ENCODE measurements around the gene UBE2QL1. TPM values are rescaled to one million over a fixed set of nuclear protein-coding genes. Genes with fewer than 3 reads are reported as not detected.

UBE2QL1 gene
- total RNA-seq, 2 experiments from 2014 or later = not detected

GRCh38 chr5:6448141-6448491 lies 543 bp upstream of the UBE2QL1 start:
- no TSS peak for BruUV-seq (replicated peaks)
- intact Hi-C loops (cut with micrococcal nuclease; ENCODE audit: unreplicated experiment) = no loop called here

GRCh38 chr5:6449465-6450158 lies 953 bp downstream of the UBE2QL1 start:
- intact Hi-C loops (cut with micrococcal nuclease; ENCODE audit: unreplicated experiment) = no loop called here
- Histone ChIP-seq H3K4me2 (ENCODE audit: low read length) (no peak overlapping the region), H3K9me2 (ENCODE audit: insufficient read depth, low read length) (no peaks in the 10 kb centered on the region), H3K9me3 (ENCODE audit: low read length) (no peaks in the 10 kb centered on the region), H3K27ac (ENCODE audit: low read depth, low read length, poor library complexity, severe bottlenecking) (no peak overlapping the region), H2AFZ (ENCODE audit: low read length) (no peak overlapping the region), H3K36me3 (ENCODE audit: insufficient read depth, low read length) (no peaks in the 10 kb centered on the region), H3K4me3 (ENCODE audit: low read depth, low read length, poor library complexity, severe bottlenecking) (no peak overlapping the region), H3K4me1 (ENCODE audit: insufficient read depth, low read length, poor library complexity, severe bottlenecking) (no peaks in the 10 kb centered on the region), H3K79me2 (ENCODE audit: insufficient read depth, low read depth, low read length) (no peaks in the 10 kb centered on the region), H4K20me1 (ENCODE audit: insufficient read depth, low read length) (no peaks in the 10 kb centered on the region)
- CTCF ChIA-PET (ENCODE audit: unreplicated experiment) = no interaction called here
- POLR2A ChIA-PET = interaction anchor here (0.7 kb wide), 1 partner anchor 71 kb away, joined by 10 read pairs; the partner anchor contains the start of gene MED10
- BruUV-seq (replicated peaks) = no TSS peak
- no peak for DNase-seq (ENCODE audit: low spot score)
- TF ChIP-seq CTCF (conservative IDR thresholded peaks at IDR 0.05; ENCODE audit: low read length) (no peak), EZH2phosphoT487 (IDR thresholded peaks at IDR 0.05; ENCODE audit: borderline replicate concordance, low read depth, low read length) (no peak)

More at GRCh38 chr5:6448141-6448491, 543 bp upstream of the UBE2QL1 start:
- no peaks in the 10 kb centered on the region for H3K36me3 ChIP-seq (ENCODE audit: insufficient read depth, low read length)
- no peaks in the 10 kb centered on the region for H3K9me3 ChIP-seq (ENCODE audit: low read length)
- ChIA-PET POLR2A (no interaction called here), CTCF (ENCODE audit: unreplicated experiment) (no interaction called here)
- no peak for DNase-seq (ENCODE audit: low spot score)
- TF ChIP-seq EZH2phosphoT487 (IDR thresholded peaks at IDR 0.05; ENCODE audit: borderline replicate concordance, low read depth, low read length) (no peak), CTCF (conservative IDR thresholded peaks at IDR 0.05; ENCODE audit: low read length) (no peak)
- no peak overlapping the region for H3K4me2 ChIP-seq (ENCODE audit: low read length)
- no peaks in the 10 kb centered on the region for H3K79me2 ChIP-seq (ENCODE audit: insufficient read depth, low read depth, low read length)
- H2AFZ ChIP-seq (ENCODE audit: low read length) = no peak overlapping the region
- H3K27ac ChIP-seq (ENCODE audit: low read depth, low read length, poor library complexity, severe bottlenecking) = no peak overlapping the region
- H3K9me2 ChIP-seq (ENCODE audit: insufficient read depth, low read length) = no peaks in the 10 kb centered on the region
- no peaks in the 10 kb centered on the region for H3K4me1 ChIP-seq (ENCODE audit: insufficient read depth, low read length, poor library complexity, severe bottlenecking)
- H3K4me3 ChIP-seq (ENCODE audit: low read depth, low read length, poor library complexity, severe bottlenecking) = no peak overlapping the region
- H4K20me1 ChIP-seq (ENCODE audit: insufficient read depth, low read length) = no peaks in the 10 kb centered on the region

GRCh38 chr5:6450319-6450833 lies 1.7 kb downstream of the UBE2QL1 start:
- H3K36me3 ChIP-seq (ENCODE audit: insufficient read depth, low read length) = no peaks in the 10 kb centered on the region
- H3K9me2 ChIP-seq (ENCODE audit: insufficient read depth, low read length) = no peaks in the 10 kb centered on the region
- no peak overlapping the region for H3K4me2 ChIP-seq (ENCODE audit: low read length)
- no peak overlapping the region for H3K27ac ChIP-seq (ENCODE audit: low read depth, low read length, poor library complexity, severe bottlenecking)
- H2AFZ ChIP-seq (ENCODE audit: low read length) = no peak overlapping the region
- ChIA-PET CTCF (ENCODE audit: unreplicated experiment) (no interaction called here), POLR2A (no interaction called here)
- no TSS peak for BruUV-seq (replicated peaks)
- intact Hi-C loops (cut with micrococcal nuclease; ENCODE audit: unreplicated experiment) = no loop called here
- H3K79me2 ChIP-seq (ENCODE audit: insufficient read depth, low read depth, low read length) = no peaks in the 10 kb centered on the region
- DNase-seq (ENCODE audit: low spot score) = no peak
- no peaks in the 10 kb centered on the region for H4K20me1 ChIP-seq (ENCODE audit: insufficient read depth, low read length)
- H3K4me1 ChIP-seq (ENCODE audit: insufficient read depth, low read length, poor library complexity, severe bottlenecking) = no peaks in the 10 kb centered on the region
- H3K4me3 ChIP-seq (ENCODE audit: low read depth, low read length, poor library complexity, severe bottlenecking) = no peak overlapping the region
- no peak for TF ChIP-seq EZH2phosphoT487 (IDR thresholded peaks at IDR 0.05; ENCODE audit: borderline replicate concordance, low read depth, low read length)
- TF ChIP-seq CTCF (conservative IDR thresholded peaks at IDR 0.05; ENCODE audit: low read length) = no peak
- H3K9me3 ChIP-seq (ENCODE audit: low read length) = no peaks in the 10 kb centered on the region
